Ascending aorta (tissue), 2 donors: ENCODE measurements around the gene DDI2. TPM values are rescaled to one million over a fixed set of nuclear protein-coding genes. Genes with fewer than 3 reads are reported as not detected.
A peak's percentile ranks its signal among the peaks of the same experiment; 100 is the strongest.

Experiments used
- DNase-seq, 2 donors: peaks; one replicate each; pipeline ENCODE4 v3.0.0-alpha.2; 2019; ENCODE audit warnings: low spot score in 2 of 2
- H3K27ac ChIP-seq, 2 donors: fragments of 200-600 bp; sonication (generic); one replicate each; pipeline ENCODE4 v1.5.1; 2016 to 2017; ENCODE audit warnings: mild to moderate bottlenecking in 1 of 2
- H3K27me3 ChIP-seq: fragments of 200-600 bp; sonication (generic); one replicate; pipeline ENCODE4 v1.5.1; 2017
- H3K36me3 ChIP-seq, 2 donors: fragments of 200-600 bp; sonication (generic); one replicate each; pipeline ENCODE4 v1.5.1; 2016
- H3K4me1 ChIP-seq, 2 donors: fragments of 200-600 bp; sonication (generic); one replicate each; pipeline ENCODE4 v1.5.1; 2016 to 2017; ENCODE audit warnings: mild to moderate bottlenecking in 1 of 2
- H3K4me3 ChIP-seq, 2 donors: fragments of 200-600 bp; sonication (generic); one replicate each; pipeline ENCODE4 v1.5.1; 2016 to 2017; ENCODE audit warnings: mild to moderate bottlenecking in 1 of 2
- H3K9me3 ChIP-seq, 2 donors: fragments of 200-600 bp; sonication (generic); one replicate each; pipeline ENCODE4 v1.5.1; 2016
- CTCF ChIP-seq, 3 experiments: fragments of 200-600 bp in 2 of 3; fragments of 450-650 bp in 1 of 3; sonication (generic) in 2 of 3; IDR thresholded peaks; one replicate each; pipeline ENCODE4 v1.5.1; 2016 to 2019; ENCODE audit warnings: antibody characterized with exemption in 3 of 3, mild to moderate bottlenecking in 1 of 3, moderate library complexity in 1 of 3
- intact Hi-C: fragments of 100-400 bp; cut with DNase I; formaldehyde crosslinking; loops from one replicate; pipeline ENCODE4 v1.15.1; 2023
- total RNA-seq: library from RNA; depleted of rRNA; stranded (reverse); fragments of >200 nt; gene quantifications from one replicate; pipeline ENCODE4 v1.1.0, GENCODE V29; 2016

Gene DDI2
- total RNA-seq, 1 donor from 2014 or later: 13.0 TPM

GRCh38 chr1:15620902-15621682 lies 3.8 kb downstream of the DDI2 start:
- Histone ChIP-seq H3K27me3 (no peaks in the 10 kb centered on the region), H3K4me3 (no peak overlapping the region), H3K4me1 (peaks cover 0 to 18% of the 10 kb centered on the region in 2 donors), H3K9me3 (no peaks in the 10 kb centered on the region), H3K36me3 (no peaks in the 10 kb centered on the region), H3K27ac (no peak overlapping the region)
- DNase-seq: peak in 1 of 2 donors; percentile 18
- no peak for TF ChIP-seq CTCF (IDR thresholded peaks at IDR 0.05)
- intact Hi-C loops: no loop called here

- Histone ChIP-seq H3K27ac (no peak overlapping the region), H3K4me1 (peaks cover 0 to 11% of the 10 kb centered on the region in 2 donors)
- DNase-seq: peak in 1 of 2 donors; percentile 34
Observed at GRCh38 chr1:15621975-15622374, 4.7 kb downstream of the DDI2 start.

GRCh38 chr1:15622712-15623373 lies 5.6 kb downstream of the DDI2 start:
- no peaks in the 10 kb centered on the region for H3K9me3 ChIP-seq
- peaks cover 0 to 11% of the 10 kb centered on the region in 2 donors for H3K4me1 ChIP-seq
- peaks cover 6 to 14% of the 10 kb centered on the region in 2 donors for H3K36me3 ChIP-seq
- peak in 1 of 2 donors; percentile 18 for DNase-seq
- H3K4me3 ChIP-seq: no peak overlapping the region
- H3K27me3 ChIP-seq: no peaks in the 10 kb centered on the region
- H3K27ac ChIP-seq: no peak overlapping the region
- intact Hi-C loops: no loop called here
- no peak for TF ChIP-seq CTCF (IDR thresholded peaks at IDR 0.05)

More at GRCh38 chr1:15621975-15622374, 4.7 kb downstream of the DDI2 start:
- Histone ChIP-seq H3K4me3 (no peak overlapping the region), H3K36me3 (peaks cover 5 to 6% of the 10 kb centered on the region in 2 donors), H3K9me3 (no peaks in the 10 kb centered on the region), H3K27me3 (no peaks in the 10 kb centered on the region)
- no peak for TF ChIP-seq CTCF (IDR thresholded peaks at IDR 0.05)
- intact Hi-C loops: no loop called here

- Histone ChIP-seq H3K36me3 (peaks cover 6 to 15% of the 10 kb centered on the region in 2 donors), H3K9me3 (no peaks in the 10 kb centered on the region), H3K4me3 (no peak overlapping the region), H3K27ac (no peak overlapping the region), H3K4me1 (peaks cover 0 to 11% of the 10 kb centered on the region in 2 donors), H3K27me3 (no peaks in the 10 kb centered on the region)
- intact Hi-C loops: no loop called here
- no peak for TF ChIP-seq CTCF (IDR thresholded peaks at IDR 0.05)
- peak in 1 of 2 donors; percentile 22 for DNase-seq
Observed at GRCh38 chr1:15623435-15623834, 6.2 kb downstream of the DDI2 start.

- DNase-seq: peak in 1 of 2 donors; percentile 8
- no peaks in the 10 kb centered on the region for H3K9me3 ChIP-seq
- no peak for TF ChIP-seq CTCF (IDR thresholded peaks at IDR 0.05)
- peaks cover 0 to 8% of the 10 kb centered on the region in 2 donors for H3K4me1 ChIP-seq
- no peaks in the 10 kb centered on the region for H3K27me3 ChIP-seq
- H3K36me3 ChIP-seq: peaks cover 6 to 15% of the 10 kb centered on the region in 2 donors
- intact Hi-C loops: no loop called here
- H3K4me3 ChIP-seq: no peak overlapping the region
- H3K27ac ChIP-seq: no peak overlapping the region
Observed at GRCh38 chr1:15624133-15624714, 7.0 kb downstream of the DDI2 start.
